Measurements from ENCODE around the gene JMJD8. TPM values are rescaled to one million over a fixed set of nuclear protein-coding genes. Genes with fewer than 3 reads are reported as not detected.
A peak's percentile ranks its signal among the peaks of the same experiment; 100 is the strongest.

Gene JMJD8
- total RNA-seq, 1 donor from 2014 or later: 26.1 TPM

GRCh38 chr16:695355-696089, 11.4 kb upstream of the JMJD8 start:
- TF ChIP-seq, protein P1, sequence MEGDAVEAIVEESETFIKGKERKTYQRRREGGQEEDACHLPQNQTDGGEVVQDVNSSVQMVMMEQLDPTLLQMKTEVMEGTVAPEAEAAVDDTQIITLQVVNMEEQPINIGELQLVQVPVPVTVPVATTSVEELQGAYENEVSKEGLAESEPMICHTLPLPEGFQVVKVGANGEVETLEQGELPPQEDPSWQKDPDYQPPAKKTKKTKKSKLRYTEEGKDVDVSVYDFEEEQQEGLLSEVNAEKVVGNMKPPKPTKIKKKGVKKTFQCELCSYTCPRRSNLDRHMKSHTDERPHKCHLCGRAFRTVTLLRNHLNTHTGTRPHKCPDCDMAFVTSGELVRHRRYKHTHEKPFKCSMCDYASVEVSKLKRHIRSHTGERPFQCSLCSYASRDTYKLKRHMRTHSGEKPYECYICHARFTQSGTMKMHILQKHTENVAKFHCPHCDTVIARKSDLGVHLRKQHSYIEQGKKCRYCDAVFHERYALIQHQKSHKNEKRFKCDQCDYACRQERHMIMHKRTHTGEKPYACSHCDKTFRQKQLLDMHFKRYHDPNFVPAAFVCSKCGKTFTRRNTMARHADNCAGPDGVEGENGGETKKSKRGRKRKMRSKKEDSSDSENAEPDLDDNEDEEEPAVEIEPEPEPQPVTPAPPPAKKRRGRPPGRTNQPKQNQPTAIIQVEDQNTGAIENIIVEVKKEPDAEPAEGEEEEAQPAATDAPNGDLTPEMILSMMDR (IDR thresholded peaks at IDR 0.05; ENCODE audit: partially characterized antibody, unreplicated experiment): no peak
- DNase-seq: peak; percentile 81
- H3K4me1 Mint-ChIP-seq (ENCODE audit: low read depth, unreplicated experiment): peaks cover 8% of the 10 kb centered on the region
- H3K27ac Mint-ChIP-seq (ENCODE audit: unreplicated experiment): no peak overlapping the region
- peaks cover 18% of the 10 kb centered on the region for H3K9me3 Mint-ChIP-seq (ENCODE audit: unreplicated experiment)
- H3K36me3 Mint-ChIP-seq (ENCODE audit: unreplicated experiment): no peaks in the 10 kb centered on the region
- H3K27me3 Mint-ChIP-seq (ENCODE audit: unreplicated experiment): peaks cover 28% of the 10 kb centered on the region
- H3K4me3 Mint-ChIP-seq (ENCODE audit: unreplicated experiment): peak overlapping the region; percentile 15

- Mint-ChIP-seq H3K4me1 (ENCODE audit: low read depth, unreplicated experiment) (peaks cover 8% of the 10 kb centered on the region), H3K4me3 (ENCODE audit: unreplicated experiment) (no peak overlapping the region), H3K27me3 (ENCODE audit: unreplicated experiment) (peaks cover 28% of the 10 kb centered on the region)
Measured at GRCh38 chr16:694863-695354, 10.8 kb upstream of the JMJD8 start.

DNA sequence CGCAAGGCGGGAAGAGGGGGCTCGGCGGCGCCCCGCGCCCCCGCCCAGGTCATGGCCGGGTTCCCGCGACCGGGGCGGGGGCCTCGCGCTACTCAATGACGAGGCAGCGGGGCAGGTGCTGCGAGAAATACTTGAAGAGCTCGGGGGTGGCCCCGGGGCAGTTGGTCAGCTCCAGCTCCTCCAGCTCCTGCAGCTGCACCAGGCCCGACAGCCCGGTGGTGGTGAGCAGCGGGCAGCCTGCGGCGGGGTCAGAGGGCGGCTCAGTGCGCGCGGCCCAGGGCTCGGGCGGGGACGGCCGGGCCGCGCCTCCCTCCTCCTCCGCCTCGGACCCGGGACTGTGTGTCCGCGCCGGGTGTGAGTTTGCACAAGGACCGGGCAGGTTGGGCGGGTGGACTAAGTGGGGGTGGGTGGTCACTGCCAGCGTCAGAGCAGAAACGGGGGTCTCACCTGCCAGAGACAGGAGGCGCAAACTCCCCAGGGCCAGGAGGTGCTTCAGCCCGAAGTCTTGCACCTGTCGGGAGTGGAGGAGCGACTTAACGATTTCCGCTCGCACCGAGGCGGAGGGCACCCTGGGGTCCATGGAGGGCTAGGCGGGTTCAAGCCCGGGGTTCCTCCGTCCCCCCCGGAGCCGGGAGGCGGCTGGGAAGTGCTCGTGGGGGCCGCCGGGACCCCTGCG, 10.2 kb upstream of the JMJD8 start:
- H3K27ac Mint-ChIP-seq (ENCODE audit: unreplicated experiment): no peak overlapping the region
- peaks cover 28% of the 10 kb centered on the region for H3K27me3 Mint-ChIP-seq (ENCODE audit: unreplicated experiment)
- no peaks in the 10 kb centered on the region for H3K36me3 Mint-ChIP-seq (ENCODE audit: unreplicated experiment)
- peaks cover 9% of the 10 kb centered on the region for H3K4me1 Mint-ChIP-seq (ENCODE audit: low read depth, unreplicated experiment)
- H3K9me3 Mint-ChIP-seq (ENCODE audit: unreplicated experiment): peaks cover 18% of the 10 kb centered on the region
- TF ChIP-seq, protein P1 (IDR thresholded peaks at IDR 0.05; ENCODE audit: partially characterized antibody, unreplicated experiment): no peak
- no peak overlapping the region for H3K4me3 Mint-ChIP-seq (ENCODE audit: unreplicated experiment)
- DNase-seq: no peak

More at GRCh38 chr16:694863-695354, 10.8 kb upstream of the JMJD8 start:
- Mint-ChIP-seq H3K36me3 (ENCODE audit: unreplicated experiment) (no peaks in the 10 kb centered on the region), H3K27ac (ENCODE audit: unreplicated experiment) (no peak overlapping the region), H3K9me3 (ENCODE audit: unreplicated experiment) (peaks cover 18% of the 10 kb centered on the region)
- no peak for DNase-seq
- TF ChIP-seq, protein P1 (IDR thresholded peaks at IDR 0.05; ENCODE audit: partially characterized antibody, unreplicated experiment): no peak

DNA sequence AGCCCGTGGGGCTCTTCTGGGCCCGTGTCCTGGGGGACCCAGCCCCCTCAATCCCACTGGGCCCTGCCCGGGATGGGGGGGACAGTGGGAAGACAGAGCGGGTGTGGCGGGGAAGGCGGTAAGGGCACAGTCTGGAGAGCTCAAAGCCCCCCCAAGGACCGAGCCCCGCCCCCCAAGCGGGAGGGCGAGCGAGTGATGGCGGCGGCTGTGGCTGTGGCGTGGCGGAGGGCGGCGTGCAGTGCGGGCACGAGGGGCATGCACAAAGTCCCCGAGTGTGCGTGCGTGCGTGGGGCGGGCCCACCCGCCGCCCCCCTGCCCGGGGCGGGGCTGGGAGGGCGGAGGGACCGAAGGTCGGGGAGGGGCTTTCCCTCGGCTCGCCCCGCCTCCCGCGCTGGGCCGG, 9.6 kb upstream of the JMJD8 start:
- H3K27ac Mint-ChIP-seq (ENCODE audit: unreplicated experiment): no peak overlapping the region

More for the DNA sequence above, 9.6 kb upstream of the JMJD8 start:
- DNase-seq: no peak
- Mint-ChIP-seq H3K4me3 (ENCODE audit: unreplicated experiment) (no peak overlapping the region), H3K9me3 (ENCODE audit: unreplicated experiment) (peaks cover 18% of the 10 kb centered on the region), H3K27me3 (ENCODE audit: unreplicated experiment) (peaks cover 30% of the 10 kb centered on the region), H3K4me1 (ENCODE audit: low read depth, unreplicated experiment) (peaks cover 10% of the 10 kb centered on the region), H3K36me3 (ENCODE audit: unreplicated experiment) (no peaks in the 10 kb centered on the region)
- TF ChIP-seq, protein P1 (IDR thresholded peaks at IDR 0.05; ENCODE audit: partially characterized antibody, unreplicated experiment): no peak

All from glutamatergic neuron (in vitro differentiated cells).